ENCODE measurements around the gene PCGF1. TPM values are rescaled to one million over a fixed set of nuclear protein-coding genes. Genes with fewer than 3 reads are reported as not detected.

PCGF1 gene
- total RNA-seq, 1 donor from 2014 or later: 17.9 TPM

GRCh38 chr2:74525717-74526648 is 18.5 kb upstream of the PCGF1 start, which contains the start of gene DQX1:
Gene DQX1 (minus strand): TSS chr2:74526231. CDS start chr2:74525729, 502 bp downstream.
- Mint-ChIP-seq H3K9me3 (ENCODE audit: unreplicated experiment) (peaks cover 5% of the 10 kb centered on the region), H3K4me3 (ENCODE audit: unreplicated experiment) (no peak within 1 kb of the TSS), H3K27ac (ENCODE audit: unreplicated experiment) (no peak within 1 kb of the TSS), H3K27me3 (ENCODE audit: low read depth, unreplicated experiment) (peaks cover 24% of the 10 kb centered on the region), H3K4me1 (ENCODE audit: low read depth, unreplicated experiment) (peaks cover 8% of the 10 kb centered on the region), H3K36me3 (ENCODE audit: low read depth, unreplicated experiment) (peaks cover 11% of the 10 kb centered on the region)
- peaks cover 16% of the 10 kb centered on the region for H3K4me1 ChIP-seq (ENCODE audit: insufficient read depth, low read length)
- H3K9me3 ChIP-seq (ENCODE audit: insufficient read depth, low read depth, low read length): no peaks in the 10 kb centered on the region
- no peak for TF ChIP-seq EZH2 (IDR thresholded peaks at IDR 0.05; ENCODE audit: insufficient read depth, low read length)
- TF ChIP-seq CTCF (IDR thresholded peaks at IDR 0.05; ENCODE audit: insufficient read depth, low read depth, low read length): no peak
- FAIRE-seq (no peak), DNase-seq (ENCODE audit: low read depth) (no peak)
- H2AFZ ChIP-seq (ENCODE audit: low read depth, low read length): no peak within 1 kb of the TSS
- H3K27ac ChIP-seq (ENCODE audit: low read depth, low read length): no peak within 1 kb of the TSS
- peaks cover 19% of the 10 kb centered on the region for H3K36me3 ChIP-seq (ENCODE audit: insufficient read depth, low read length)
- H3K79me2 ChIP-seq (ENCODE audit: insufficient read depth, low read length): peaks cover 41% of the 10 kb centered on the region
- H3K9ac ChIP-seq (ENCODE audit: low read length): no peak within 1 kb of the TSS
- no peak within 1 kb of the TSS for H3K4me3 ChIP-seq (ENCODE audit: insufficient read depth, low read depth, low read length)
- H3K4me2 ChIP-seq (ENCODE audit: low read length): no peak within 1 kb of the TSS
- peaks cover 26% of the 10 kb centered on the region for H4K20me1 ChIP-seq (ENCODE audit: insufficient read depth, low read length)
- peaks cover under 1% of the 10 kb centered on the region for H3K27me3 ChIP-seq (ENCODE audit: insufficient read depth, low read length)

DNA sequence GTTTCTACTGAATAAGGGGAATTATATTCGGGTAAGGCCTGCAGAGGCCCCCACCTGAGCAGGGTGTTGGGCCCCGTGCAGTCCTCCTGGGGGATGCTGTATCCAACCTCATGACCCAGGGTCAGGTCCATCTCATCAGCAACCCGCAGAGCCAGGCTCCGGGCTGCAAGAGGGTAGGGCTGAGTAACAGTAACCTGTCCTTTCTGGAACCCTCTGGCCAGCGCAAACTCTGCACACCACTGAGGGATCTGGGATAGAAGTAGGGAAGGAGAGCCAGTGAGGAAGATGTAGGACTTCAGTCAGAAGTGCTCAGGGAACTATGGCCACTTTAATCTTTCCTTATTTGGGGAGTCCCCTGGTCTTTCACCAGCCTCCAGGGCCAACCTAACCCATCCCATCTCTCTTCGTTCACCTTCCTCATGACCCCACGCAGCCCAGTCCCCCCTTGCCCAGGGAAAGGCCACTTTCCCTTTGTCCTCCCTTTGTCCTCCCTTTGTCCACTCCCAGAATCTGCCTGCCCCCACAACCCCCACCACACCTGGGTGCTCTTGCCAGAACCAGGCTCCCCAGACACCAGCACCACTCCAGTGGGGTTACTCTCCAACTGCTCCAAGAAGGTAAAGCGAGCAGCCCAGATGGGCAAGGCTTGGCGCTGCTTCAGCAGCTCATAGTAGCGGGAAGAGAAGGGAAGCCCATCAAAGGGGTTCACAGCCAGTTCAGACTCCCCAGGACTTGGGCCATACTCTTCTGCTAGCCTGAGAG is 17.6 kb upstream of the PCGF1 start:
- Histone ChIP-seq H3K27ac (ENCODE audit: low read depth, low read length) (no peak overlapping the region), H2AFZ (ENCODE audit: low read depth, low read length) (no peak overlapping the region), H3K36me3 (ENCODE audit: insufficient read depth, low read length) (peaks cover 19% of the 10 kb centered on the region), H3K9me3 (ENCODE audit: insufficient read depth, low read depth, low read length) (no peaks in the 10 kb centered on the region), H3K4me2 (ENCODE audit: low read length) (no peak overlapping the region), H4K20me1 (ENCODE audit: insufficient read depth, low read length) (peaks cover 25% of the 10 kb centered on the region), H3K4me3 (ENCODE audit: insufficient read depth, low read depth, low read length) (no peak overlapping the region), H3K4me1 (ENCODE audit: insufficient read depth, low read length) (peaks cover 11% of the 10 kb centered on the region), H3K27me3 (ENCODE audit: insufficient read depth, low read length) (peaks cover 8% of the 10 kb centered on the region), H3K79me2 (ENCODE audit: insufficient read depth, low read length) (peaks cover 33% of the 10 kb centered on the region), H3K9ac (ENCODE audit: low read length) (no peak overlapping the region)
- H3K4me1 Mint-ChIP-seq (ENCODE audit: low read depth, unreplicated experiment): peaks cover 5% of the 10 kb centered on the region
- DNase-seq (ENCODE audit: low read depth): no peak
- H3K27me3 Mint-ChIP-seq (ENCODE audit: low read depth, unreplicated experiment): peaks cover 29% of the 10 kb centered on the region
- TF ChIP-seq CTCF (IDR thresholded peaks at IDR 0.05; ENCODE audit: insufficient read depth, low read depth, low read length): no peak
- TF ChIP-seq EZH2 (IDR thresholded peaks at IDR 0.05; ENCODE audit: insufficient read depth, low read length): no peak
- peaks cover 11% of the 10 kb centered on the region for H3K36me3 Mint-ChIP-seq (ENCODE audit: low read depth, unreplicated experiment)
- no peak overlapping the region for H3K27ac Mint-ChIP-seq (ENCODE audit: unreplicated experiment)
- peaks cover 5% of the 10 kb centered on the region for H3K9me3 Mint-ChIP-seq (ENCODE audit: unreplicated experiment)
- FAIRE-seq: no peak
- H3K4me3 Mint-ChIP-seq (ENCODE audit: unreplicated experiment): no peak overlapping the region
